ENCODE results near the gene SLC16A10.
"Not testable (repeated sequence)": the region's sequence is repeated elsewhere in the genome, so short reads cannot be mapped to it uniquely, and the experiment has no call there.

The SLC16A10 gene

DNA sequence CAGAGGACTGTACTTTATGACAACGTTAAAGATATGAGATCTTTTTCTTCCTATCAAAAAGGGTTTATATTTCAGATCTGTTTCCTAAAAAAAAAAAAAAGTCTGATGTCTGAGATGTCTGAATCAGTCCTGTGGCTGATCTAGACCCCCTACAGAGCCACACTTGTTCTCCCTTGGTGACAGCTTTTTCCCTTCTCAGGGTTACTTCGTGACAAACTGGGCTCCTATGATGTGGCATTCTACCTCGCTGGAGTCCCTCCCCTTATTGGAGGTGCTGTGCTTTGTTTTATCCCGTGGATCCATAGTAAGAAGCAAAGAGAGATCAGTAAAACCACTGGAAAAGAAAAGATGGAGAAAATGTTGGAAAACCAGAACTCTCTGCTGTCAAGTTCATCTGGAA is 134.5 kb downstream of the SLC16A10 start:
- no peak for DNase-seq

DNA sequence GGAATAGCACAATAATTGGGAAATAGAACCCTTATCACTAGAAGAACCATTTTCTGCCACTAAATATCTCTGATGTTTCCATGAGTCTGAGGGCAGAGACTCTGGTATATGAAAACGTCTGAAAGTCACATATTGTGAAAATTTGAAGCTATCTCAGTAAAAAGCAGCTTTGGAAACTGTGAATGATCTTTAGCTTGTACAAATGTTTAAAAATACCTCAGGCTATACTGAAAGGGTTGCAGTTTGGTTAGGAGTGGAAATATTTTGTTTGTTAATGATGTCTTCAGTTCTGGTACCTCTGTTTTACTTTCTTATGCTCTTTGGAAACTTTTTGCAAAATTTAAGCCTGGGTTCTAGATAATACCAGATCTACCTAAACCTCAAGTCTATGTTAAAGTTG is 135.0 kb downstream of the SLC16A10 start:
- no peak for DNase-seq

- no peak for DNase-seq
Measured at GRCh38 chr6:111228094-111228493, 140.8 kb downstream of the SLC16A10 start.

GRCh38 chr6:111230351-111231089 is 143.2 kb downstream of the SLC16A10 start:
- DNase-seq, result no peak

DNA sequence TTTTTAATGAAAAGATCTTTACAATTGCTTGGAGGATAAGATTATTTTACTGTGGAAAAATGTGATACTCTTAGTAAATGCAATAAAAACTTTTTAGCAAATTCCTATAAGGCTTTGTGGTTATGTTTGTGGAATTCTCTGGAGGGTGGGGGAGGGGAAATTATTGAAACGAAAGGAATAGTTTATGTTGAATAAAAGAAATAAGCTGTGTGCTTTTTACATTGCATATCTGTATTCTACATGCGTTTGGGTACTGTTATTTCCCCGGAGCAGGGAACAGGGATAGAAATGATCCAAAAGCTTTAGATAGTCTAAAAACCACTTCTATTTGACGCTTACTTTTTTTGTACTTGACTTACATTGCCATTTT is 143.8 kb downstream of the SLC16A10 start:
- DNase-seq, result no peak

DNA sequence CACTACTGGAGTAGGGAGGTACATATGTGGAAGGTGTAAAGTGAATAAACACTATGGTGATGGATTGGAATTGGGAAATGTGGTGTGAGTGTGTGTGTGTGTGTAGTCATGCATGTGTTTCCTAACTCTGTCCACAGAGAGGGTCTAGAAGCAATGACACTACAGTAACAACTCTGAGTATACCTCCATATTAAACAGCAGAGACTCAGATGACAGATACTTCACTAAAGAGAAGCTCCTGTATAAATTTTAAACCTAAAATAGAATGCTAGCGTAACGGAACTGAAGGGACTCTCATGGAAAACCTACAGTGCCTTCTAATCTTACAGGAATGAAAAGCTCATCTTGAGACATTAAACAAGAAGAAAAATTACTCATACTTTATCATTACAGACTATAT is 150.5 kb downstream of the SLC16A10 start:
- no peak for DNase-seq

- DNase-seq, result no peak
Measured at GRCh38 chr6:111238464-111239119, 151.3 kb downstream of the SLC16A10 start.

- no peak for DNase-seq
Measured at GRCh38 chr6:111239461-111239860, 152.2 kb downstream of the SLC16A10 start.

DNA sequence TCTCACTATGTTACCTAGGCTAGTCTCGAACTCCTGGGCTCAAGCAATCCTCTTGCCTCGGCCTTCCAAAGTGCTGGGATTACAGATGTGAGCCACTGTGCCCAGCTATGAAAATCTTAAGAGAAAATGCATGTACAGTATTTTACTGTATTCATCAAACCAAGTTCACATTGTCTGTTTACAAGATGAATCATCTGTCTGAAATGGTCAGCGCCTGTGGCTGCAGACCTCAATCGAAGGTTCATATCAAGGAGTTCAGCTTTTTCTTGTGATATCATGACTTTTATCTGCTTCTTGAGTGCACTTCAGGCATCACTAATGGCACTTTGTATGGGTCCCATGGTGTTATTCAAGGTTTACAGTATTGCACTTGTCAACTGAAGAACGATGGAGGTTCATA is 155.1 kb downstream of the SLC16A10 start:
- no peak for DNase-seq

GRCh38 chr6:111243095-111243494 is 155.8 kb downstream of the SLC16A10 start:
- DNase-seq, result no peak

GRCh38 chr6:111248789-111249188 is 161.5 kb downstream of the SLC16A10 start:
- no peak for DNase-seq

DNA sequence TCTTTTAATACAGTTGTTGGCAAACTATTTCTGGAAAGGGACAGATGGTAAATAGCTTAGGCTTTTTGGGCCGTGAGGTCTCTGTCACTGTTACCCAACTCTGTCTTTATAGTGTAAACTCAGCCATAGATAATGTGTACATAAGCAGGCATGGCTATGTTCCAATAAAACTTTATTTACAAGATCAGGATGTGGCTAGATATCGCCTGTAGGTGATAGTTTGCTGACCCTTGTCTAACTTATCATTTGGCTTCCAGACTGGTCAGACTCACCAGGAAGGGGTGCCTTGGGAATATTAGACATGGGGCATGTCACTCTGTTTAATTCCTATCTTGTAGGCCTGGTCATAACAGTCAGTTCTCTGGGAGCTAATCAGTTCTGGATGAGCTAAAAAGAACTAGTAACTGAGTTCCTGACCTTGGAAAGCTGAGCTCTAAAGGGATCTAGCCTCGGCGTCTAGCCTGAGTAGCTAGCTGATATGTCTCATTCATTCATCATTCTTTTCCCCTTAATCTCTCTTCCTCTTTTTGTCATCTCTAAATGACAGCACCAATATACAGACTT is 163.6 kb downstream of the SLC16A10 start:
- DNase-seq, result no peak

DNA sequence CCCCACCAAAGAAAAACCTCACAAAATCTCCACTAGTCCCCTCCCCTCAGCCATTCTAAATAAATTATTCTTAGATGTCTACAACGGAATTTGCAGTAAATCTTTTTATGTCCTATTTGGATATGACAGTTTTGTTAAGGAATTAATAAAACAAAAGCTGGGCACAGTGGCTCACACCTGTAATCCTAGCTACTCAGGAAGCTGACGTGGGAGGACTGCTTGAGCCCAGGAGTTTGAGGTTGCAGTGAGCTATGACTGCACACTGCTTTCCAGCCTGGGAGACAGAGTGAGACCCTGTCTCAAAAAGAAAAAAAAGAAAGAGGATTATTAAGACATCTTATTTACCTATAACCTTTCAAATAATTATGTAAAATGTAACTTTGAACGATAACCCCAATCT is 165.4 kb downstream of the SLC16A10 start:
- no peak for DNase-seq

DNA sequence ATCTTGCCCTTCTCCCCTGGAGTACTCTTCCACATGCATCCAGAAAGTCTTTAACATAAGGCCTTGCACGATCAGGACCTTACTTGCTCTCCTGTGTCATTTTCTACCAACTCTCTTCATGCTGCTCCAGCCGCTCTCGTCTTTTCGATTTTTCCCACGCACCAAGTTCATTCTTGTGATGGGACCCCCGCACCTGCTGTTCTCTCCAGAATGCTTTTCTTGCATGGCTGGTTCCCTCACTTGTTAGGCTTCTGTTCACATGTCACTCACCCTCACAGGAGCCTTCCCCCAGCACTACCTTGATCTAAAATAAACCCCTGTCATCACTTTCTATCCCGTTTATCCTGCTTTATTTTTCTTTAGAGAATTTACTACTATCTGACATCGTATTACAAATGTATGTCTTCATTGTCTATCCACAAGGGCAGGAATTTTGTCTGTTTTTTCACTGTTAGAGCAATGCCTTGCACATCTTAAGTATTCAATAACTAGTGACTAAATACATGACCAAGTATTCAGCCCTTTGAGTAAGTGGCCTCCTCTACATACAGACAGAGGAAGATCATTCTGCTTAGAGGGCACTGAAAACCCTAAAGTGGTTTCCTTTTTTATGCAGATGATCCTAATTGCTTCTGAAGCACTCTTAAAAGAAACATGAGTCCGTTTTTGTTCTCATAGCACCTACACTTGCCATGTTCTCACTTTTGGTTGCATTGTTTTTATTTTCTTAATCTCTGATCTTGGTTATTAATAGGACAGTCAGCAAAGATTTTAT is 166.9 kb downstream of the SLC16A10 start:
- DNase-seq, result no peak

DNA sequence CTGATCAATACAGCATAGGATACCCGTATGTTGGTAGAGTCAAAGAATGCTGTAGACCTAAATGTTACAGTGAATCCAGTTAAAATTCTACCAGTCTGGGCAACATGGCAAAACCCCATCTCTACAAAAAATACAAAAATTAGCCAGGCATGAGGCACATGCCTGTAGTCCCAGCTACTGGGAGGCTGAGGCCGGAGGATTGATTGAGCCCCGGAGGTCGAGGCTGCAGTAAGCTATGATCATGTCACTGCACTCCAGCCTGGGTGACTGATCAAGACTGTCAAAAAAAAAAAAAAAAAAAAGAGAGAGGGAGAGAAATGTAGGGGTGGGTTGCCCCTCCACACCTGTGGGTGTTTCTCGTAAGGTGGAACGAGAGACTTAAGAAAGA is 167.5 kb downstream of the SLC16A10 start:
- no peak for DNase-seq

DNA sequence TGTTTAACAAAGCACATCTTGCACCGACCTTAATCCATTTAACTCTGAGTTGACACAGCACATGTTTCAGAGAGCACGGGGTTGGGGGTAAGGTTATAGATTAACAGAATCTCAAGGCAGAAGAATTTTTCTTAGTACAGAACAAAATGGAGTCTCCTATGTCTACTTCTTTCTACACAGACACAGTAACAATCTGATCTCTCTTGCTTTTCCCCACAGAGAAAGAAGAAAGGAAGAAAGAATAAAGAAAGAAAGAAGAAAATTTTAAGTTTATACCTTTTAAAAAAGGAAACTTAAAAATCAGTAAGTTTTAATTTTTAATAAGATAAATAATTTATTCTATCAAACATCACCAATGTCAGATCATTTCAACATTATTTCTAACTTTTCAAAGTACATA is 168.5 kb downstream of the SLC16A10 start:
- DNase-seq, result not testable (repeated sequence)

DNA sequence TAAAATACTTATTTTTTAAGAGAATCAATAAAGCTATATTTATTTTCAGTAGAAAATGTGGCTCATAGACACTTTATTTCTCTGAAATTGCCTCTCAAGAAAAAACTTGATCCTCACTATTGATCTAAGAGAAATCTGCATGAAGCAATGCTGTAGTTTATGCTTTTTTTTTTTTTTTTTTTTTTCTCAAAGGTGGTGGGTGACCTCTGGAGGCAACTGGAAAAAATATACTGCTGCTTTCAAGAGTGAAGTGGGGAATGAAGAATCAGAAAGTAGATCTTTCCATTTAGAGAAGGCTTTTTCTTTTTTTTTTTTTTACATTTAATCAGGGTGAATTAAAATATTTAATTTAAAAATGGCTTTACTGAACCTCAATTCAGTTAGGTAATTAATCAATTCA is 169.3 kb downstream of the SLC16A10 start:
- no peak for DNase-seq

DNA sequence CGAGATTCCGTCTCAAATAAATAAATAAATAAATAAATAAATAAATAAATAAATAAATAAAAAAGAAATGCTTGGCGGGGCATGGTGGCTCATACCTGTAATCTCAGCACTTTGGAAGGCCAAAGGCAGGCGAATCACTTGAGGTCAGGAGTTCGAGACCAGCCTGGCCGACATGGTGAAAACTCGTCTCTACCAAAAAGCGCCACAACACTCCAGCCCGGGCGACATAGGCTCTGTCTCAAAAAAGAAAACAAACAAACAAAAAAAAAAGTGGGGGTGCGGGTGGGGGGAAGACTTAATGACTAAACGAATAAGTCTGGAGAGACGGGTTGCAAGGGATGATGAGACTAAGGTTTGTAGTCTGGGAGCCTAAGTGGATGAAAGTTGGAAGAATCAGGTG is 170.7 kb downstream of the SLC16A10 start:
- DNase-seq, result no peak

DNA sequence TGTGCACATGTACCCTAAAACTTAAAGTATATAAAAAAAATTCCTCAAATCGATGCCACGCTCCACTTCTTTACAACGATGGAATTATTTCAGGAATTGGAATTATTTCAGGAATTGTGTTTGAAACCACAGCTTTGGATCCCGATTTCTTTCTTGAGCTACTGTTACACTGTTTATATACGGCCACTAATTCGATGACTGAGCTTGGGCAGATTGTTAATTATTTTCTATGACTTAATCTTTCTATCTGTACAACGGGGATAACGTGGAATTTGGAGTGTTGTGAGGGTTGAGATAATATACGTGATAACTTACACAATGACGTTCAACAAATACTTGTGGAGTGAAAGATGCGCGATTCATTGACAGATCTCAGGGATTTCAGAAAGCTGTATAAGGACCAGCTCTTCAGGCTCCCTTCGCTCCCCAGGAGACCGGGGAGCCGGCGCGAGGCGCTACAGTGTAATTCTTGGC is 171.3 kb downstream of the SLC16A10 start:
- DNase-seq, result no peak

- peak; percentile 99 for DNase-seq
Measured at GRCh38 chr6:111259089-111259831, 172.0 kb downstream of the SLC16A10 start.

DNA sequence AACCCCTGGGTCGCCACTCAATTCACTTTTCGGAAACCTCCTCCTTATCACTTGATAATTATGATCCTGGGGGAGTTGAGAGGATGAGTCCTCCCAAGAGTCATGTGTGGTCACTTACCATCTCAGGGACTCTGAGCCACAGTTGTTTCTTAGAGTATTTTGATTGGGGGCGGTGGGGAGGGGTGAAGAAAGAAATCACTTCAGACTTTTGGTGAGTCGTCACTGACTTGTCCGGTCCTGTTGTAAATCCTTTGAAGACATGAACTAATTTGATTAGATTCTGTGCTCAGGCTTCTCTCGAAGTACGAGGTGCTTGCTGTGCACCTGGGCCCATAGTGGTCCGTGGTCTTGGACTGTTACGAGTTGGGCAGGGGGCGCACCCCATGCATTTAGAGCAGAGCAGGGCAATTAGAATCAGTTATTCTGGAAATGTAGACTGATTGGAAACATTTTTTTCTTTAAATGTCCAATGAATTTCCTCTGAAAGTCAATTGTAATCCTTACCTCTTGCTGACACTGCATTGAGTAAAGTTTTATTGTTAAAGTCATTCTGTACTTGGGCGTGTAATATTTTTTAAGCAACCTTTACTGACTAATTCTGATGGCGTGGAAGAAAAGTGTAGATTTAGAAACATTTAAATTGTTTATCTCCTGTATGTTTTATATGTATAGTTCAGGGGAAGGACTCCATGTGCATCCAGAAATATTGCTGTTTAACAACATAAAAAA is 173.4 kb downstream of the SLC16A10 start:
- DNase-seq, result no peak

DNA sequence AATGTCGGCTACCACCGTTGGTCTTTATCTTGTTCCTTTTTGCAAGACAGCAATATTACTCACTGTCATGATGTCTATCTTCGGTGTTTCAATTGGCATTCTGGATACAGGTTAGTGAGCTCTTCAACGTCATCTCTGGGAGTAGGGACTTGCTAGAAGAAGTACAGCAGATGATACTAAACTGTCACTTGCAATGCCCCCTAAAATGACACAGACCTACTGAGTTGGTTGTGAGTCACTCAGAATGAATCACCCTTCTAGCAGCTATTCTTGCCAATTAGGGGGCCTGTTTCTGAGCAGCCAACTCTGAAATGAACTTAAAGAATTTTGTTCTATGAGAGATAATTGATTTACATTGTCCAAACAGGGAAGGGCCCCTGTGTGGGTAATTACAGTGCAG is 176.5 kb downstream of the SLC16A10 start:
- peak; percentile 36 for DNase-seq

All from activated CD4-positive, alpha-beta T cell treated with anti-CD3 and anti-CD28 coated beads, Interleukin-10, Interleukin-2, amounts not matched to agents 100 ng/mL and 50 ng/mL, durations not matched to agents 16 hours and 8 hours (primary cell).